Stimulated activated CD8-positive, alpha-beta memory T cell treated with anti-CD3 and anti-CD28 coated beads, Interleukin-2, amount 100 ng/mL, for 48 hours (primary cell): ENCODE results near the gene ZNRF3.
A peak's percentile ranks its signal among the peaks of the same experiment; 100 is the strongest.
"Not testable (repeated sequence)": the region's sequence is repeated elsewhere in the genome, so short reads cannot be mapped to it uniquely, and the experiment has no call there.

Experiments
- DNase-seq, 2 donors: peaks; one replicate each; pipeline ENCODE4 v3.0.0-alpha.2; 2020; ENCODE audit warnings: low read depth in 2 of 2

ZNRF3 gene

DNA sequence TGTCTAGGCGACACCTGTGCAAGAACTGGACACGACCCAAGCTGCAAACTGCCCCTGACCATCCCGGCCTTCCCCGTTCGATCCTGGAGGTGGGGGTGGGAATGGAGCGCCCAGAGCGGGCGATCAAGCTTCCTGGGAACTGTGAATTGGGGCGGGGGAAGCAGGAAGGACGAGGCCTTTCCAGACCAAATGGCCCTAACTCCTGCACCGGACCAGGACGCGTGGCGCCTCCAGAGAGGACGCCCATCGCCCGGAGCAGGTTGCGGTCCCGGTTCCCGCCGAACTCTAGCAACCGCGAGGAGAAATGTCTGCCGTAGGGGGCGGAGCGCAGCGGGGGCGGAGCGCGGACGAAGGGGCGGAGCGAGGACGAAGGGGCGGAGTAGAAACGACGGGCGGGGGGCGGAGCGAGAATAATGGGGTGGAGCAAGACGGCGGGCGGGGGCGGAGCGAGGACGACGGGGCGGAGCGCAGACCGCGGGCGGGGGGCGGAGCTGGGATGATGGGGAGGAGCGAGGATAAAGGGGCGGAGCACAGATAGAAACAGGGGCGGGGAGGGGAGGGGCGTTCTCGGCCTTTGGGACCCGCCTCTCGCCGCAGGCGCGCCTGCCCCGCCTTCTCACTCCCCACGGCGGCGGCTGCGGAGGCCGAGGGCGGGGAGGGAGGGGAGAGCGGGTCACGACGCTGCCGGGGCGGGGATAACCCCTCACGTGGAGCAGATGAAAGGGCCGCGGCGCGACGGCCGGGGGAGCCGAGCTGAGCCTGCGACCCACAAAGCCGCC, at the start of gene ZNRF3:
Gene ZNRF3 (plus strand): TSS at position 695 of the 779 bp plus-strand sequence. CDS start 195 bp downstream, outside the sequence.
- peak; percentile 77 to 79 for DNase-seq

DNA sequence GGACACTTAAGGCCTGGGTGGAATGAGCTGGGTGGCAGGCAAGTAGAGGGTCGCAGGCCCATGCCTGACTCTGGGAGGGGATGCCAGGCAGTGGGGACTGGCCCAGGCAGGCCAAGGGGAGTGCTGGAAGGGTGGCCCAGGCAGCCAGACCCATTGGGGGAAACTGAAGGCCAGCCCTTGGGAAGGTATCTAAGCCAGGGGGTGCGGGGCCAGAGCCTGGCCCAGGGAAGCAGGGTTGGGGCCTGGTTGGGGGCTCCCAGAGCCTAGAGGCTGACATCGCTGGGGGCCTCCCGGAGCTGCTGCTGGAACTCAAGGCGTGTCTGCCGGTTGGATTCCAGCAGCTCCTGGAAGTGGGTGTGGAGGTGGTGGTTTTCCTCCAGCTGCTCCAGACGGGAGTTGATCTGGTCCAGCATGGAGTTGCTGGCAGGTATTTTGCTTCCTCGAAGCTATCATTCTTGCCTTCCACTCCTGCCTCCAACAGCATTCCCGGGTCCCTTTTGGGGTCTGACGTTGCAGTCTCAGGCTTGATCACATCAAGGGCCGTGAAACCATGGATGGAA, 47.7 kb upstream of the ZNRF3 start:
- no peak for DNase-seq

DNA sequence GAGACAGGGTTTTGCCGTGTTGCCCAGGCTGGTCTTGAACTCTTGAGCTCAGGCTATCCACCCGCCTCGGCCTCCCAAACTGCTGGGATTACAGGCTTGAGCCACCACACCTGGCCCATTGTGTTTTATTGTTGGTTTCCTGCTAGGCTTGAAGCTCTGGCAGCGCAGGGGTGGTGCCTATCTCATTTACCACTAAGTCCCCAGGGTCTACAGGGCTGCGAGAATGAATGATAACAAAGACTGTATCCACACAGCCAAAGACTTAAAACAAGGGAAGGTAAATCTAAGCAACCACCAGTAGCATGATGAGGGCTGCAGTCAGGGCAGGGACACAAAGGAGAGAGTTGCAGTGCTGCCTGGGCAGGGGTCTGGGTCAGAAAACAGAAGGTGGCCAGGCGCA, 45.7 kb upstream of the ZNRF3 start:
- DNase-seq: no peak

DNA sequence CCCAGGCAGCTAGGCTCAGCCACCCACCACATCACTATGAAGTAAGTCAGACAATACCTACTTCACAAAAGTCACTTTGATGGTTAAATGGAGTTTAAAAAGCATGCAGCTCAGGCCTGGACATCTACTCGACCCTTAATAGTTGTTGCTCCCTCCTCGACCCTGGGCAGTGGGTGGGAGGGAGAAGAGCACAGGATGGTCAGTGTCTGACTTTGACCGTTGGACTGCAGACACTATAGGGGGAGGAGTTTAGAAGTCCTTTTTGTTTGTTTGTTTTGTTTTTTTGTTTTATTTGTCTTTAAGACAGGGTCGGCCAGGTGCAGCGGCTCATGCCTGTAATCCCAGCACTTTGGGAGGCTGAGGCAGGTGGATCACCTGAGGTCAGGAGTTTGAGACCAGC, 44.4 kb upstream of the ZNRF3 start:
- DNase-seq: no peak

DNA sequence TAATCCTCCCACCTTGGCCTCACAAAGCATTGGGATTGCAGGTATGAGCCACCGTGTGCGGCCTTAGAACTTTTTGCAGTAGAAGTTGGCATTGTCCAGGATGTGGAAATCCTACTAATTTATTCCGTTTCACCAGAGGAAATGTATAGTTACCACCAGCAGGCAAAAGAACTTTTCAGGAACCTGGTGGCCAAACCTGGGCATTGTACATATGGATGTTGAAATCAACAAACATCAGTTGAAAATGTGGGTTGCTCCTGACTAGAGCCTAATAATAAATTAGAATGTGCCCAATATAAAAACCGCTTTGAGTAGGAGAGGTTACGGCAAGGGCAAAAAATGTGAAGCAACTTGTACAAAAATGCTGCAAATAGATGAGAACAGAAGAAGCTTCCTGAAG, 42.3 kb upstream of the ZNRF3 start:
- no peak for DNase-seq

DNA sequence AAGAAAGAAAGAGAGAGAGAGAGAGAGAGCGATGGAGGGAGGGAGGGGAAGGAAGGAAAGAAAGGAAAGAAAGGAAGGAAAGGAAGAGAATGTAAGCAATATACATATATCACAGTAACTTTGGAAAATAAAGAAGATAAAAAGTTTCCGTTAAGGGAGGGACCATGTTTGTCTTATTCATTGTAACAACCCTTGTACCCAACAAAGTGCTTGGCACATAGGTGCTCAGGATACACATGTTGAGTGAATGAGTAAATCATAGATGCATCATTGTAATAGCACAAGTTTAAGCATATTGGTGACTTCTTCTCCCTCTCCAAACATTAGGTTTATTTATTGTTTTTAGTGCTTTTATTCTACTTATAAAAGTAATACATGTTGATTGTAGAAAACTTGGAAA, 39.7 kb upstream of the ZNRF3 start:
- no peak for DNase-seq

DNA sequence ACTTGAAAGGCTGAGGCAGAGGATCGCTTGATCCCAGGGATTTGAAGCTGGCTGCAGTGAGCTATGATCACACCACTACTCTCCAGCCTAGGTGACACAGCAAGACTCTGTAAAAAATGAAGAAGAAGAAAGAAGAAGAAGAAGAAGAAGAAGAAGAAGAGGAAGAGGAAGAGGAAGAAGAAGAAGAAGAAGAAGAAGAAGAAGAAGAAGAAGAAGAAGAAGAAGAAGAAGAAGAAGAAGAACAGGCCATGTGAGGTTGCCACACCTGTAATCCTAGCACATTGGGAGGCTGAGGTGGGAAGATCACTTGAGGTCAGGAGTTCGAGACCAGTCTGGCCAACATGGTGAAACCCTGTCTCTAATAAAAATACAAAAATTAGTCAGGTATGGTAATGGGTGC, 39.1 kb upstream of the ZNRF3 start:
- DNase-seq: not testable (repeated sequence)

DNA sequence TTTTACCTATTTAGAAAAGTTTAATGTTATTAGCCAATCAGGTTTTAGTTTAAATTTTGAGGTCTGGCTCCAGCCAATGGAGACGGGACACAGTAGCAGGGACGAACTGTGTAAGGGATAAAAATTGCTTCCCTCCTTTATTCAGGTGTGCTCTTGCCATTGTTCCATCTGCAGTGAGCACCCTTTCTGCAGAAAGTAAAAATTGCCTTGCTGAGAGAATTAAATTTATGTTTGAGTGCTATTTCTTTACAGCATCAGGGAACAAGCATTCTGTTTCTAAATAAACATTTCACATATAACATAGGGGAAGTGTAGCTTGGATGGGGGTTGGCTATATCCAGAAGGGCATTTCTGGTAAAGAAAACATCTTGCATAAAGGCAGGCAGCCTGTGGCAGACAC, 36.4 kb upstream of the ZNRF3 start:
- no peak for DNase-seq

DNA sequence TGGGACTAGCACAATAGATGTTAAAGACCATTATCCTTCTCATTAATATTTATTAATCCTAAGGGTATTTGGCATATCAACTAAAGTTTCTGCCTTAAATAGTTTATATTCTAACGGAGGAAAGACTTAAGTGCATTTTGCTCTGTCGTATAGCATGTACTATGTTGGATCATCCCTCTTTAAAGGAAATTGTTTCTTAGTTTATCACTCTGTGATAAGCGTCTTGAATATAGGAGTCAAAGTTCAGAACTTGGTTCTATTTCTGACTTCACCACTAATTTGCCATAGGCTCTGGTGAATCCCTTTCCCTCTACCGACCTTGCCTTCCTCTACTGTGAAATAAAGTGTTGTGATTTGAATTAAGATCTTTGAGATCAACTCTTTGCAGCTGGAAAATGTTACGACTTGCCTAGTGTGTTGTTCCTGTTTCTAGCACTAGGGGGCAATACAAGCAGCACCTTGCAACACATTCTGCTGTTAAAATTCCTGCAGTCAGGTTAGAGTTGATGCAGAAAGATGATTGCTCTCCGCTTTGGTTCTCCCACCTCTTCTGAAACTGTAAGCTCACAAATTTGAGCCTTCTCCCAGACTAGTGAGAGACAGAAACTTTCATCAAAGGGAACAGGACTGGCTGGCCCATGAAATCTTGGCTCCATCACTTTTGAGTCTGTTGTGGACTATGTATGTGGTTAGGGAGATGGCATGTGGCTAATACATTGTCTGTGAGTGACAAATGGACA, 27.8 kb upstream of the ZNRF3 start:
- DNase-seq: no peak

DNA sequence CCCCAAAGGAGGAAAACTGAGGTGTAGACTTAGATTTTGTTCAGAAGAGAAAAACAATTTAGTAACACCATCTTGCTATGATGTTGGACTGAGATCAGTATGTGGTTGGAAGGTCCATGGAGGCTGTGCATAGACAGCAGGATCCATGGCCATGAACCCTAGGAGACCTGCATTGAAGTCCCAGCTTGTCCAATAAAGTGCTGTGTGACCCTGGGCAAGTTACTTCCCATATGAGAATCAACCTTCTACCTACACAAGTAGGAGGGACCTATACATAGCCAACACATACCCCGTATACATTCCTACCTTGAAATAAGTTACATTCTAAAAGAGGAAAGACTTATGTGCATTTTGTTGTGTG, 27.3 kb upstream of the ZNRF3 start:
- no peak for DNase-seq

DNA sequence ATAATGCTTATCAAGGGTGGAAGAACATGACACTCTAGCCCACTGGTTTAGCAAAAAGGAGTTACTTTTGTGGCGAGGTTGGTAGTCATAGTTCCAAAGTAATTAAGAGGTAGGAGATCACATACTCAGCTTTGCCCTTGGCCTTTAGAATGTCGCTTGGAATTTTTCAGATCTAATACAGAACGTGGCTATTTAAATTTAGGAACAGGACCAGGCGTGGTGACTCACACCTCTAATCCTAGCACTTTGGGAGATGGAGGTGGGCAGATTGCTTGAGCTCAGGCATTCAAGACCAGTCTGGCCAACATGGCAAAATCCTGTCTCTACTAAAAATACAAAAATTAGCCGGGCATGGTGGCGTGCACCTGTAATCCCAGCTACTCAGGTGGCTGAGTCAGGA, 26.1 kb upstream of the ZNRF3 start:
- DNase-seq: no peak

DNA sequence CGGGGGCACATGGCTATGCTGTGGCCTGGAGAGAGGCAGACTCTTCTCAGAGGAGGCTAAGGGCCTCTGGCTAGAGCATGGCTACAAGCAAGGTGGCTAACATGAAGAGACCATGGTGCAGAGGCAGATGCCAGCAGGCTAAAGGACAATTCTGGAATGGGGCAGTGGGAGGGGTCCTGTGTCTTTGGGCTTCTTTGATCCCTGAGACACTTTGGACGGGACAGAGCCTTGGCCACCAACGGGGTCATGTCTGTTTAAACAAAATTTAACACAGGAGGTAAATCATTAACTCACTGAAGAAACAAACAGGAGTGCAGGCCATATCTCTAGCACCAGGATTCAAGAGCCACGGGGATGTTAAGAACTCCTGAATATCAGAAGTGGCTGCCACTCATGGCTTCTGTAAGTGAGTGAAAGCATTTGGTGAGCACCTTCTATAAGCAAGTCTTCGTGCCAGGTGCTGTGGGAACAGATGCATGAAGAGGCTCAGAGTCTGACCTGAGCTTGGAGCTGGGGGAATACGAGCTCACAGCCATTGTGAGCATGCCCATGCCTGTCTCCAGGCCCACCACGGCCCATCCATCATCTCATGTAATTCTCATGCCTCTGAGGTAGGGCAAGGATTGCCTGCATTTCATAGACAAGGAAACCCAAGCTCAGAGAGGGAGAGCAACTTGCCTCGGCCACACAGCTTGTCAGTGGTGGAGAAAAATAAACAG, 18.3 kb upstream of the ZNRF3 start:
- no peak for DNase-seq

DNA sequence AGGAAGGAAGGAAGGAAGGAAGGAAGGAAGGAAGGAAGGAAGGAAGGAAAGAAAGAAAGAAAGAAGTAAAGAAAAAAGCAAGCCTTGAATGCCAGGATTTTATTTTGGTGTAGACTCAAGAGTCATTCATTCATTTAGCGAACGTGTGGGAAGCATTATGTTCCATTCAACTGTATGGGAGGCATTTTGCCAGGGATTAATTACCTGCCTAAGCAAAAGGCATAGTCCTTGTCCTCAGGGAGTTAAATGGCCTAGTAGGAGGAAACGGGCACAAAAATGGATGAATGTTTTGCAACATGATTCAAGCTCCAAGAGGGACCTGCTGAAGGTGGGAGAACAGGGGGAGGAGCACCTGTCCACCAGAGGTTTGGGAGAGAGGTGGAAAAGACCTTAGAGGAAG, 16.2 kb upstream of the ZNRF3 start:
- no peak for DNase-seq

DNA sequence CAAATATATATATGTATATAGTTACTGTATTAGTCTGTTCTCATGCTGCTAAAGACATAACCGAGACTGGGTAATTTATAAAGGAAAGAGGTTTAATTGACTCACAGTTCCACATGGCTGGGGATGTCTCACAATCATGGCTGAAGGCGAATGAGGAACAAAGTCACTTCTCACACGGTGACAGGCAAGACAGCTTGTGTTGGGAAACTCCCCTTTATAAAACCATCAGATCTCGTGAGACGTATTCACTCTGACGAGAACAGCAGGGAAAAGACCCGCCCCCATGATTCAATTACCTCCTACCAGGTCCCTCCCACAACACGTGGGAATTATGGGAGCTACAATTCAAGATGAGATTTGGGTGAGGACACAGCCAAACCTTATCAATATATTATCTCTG, 15.0 kb upstream of the ZNRF3 start:
- DNase-seq: not testable (repeated sequence)

DNA sequence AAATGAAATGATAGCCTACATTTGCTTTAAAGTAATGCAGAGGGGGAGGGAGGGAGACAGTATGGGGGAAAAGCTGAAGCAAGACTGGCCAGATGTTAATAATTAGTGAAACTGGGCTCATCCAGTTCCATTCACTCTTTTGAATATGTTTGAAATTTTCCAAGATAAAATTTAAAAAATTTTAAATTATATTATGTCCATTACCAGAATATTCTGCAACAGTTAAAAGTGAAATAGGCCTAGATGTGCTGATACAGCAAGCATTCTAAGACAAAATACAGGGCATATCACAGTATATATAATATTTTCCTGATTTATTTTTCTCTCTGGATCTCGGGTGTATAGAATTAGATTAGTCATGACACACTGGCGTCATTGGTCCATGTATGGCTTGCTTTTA, 13.6 kb upstream of the ZNRF3 start:
- DNase-seq: no peak

DNA sequence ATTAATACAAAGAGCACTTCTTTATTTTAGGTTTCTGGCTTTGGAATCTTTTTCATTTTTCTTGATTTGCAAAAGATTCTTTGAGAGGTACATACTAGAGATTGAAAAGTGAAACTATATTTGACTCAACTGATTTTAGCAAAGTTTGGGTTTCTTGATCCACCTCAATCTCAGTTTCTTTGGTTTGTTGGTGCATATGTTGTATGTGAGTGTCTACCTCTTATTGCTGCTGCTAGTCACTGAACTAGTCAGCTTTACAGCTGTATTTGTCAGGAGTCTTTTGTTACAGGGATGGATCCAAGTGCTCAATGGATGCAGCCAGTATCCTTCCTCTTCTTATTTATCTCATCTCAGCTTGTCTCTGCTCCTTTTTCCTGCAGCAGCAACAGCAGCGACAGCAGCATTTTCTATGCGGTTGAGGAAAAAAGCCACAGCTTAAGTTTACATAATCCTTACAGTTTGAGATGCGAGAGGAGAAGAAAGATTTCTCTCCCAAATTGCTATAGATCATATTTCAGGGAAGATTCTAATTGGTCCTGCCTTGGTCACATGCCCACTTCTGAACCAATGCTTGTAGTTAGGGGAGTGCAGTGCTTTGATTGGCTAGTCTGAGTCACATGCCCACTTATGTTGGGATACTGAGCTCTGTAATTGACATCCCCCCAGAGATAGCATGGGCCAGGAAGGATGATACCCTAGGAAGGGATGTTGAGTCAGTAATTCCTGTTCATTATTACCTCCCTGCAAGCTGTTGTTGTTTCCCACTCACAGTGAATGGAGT, 10.0 kb upstream of the ZNRF3 start:
- no peak for DNase-seq

DNA sequence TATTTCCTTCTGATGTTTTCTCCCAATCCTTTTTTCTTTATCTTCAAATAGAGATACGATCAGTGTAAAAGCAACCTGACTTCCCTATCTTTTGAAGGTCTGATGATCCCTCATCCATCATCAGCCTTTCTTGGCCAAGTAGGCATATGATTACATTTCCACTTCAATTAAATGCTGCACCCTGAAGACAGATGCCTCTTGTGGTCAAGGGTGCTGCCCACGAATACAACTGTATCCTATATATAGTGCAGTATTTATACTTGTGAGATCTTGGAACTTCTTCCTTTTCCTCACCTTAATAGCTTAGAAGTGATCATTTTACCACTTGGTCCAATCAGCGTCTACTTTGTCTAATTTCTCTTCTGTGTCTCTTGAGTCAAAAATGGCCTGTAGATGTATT, 9.3 kb upstream of the ZNRF3 start:
- DNase-seq: no peak

DNA sequence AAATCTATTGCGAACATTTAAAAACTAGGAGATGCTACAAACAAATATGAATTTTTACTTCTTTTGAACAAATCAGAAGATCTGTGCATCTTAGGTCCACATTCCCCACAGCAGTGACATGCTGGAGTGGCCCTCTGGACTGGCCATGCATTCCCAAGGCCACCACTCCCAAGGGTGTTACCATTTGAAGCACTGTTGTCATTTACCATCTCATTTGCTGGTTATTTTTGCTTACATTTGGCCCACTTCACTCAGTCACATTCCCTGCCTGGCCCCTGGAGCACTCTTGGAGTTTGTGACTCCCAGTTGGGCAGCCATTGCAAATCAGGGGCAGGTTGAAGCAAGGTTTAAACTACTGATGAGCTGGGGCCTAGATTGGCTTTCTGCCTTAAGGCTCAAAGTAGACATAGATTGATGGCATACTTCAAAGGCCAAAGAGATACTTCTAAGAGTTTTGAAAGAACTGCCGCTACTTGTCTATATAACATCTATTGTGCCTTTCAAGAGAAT, 8.5 kb upstream of the ZNRF3 start:
- no peak for DNase-seq

DNA sequence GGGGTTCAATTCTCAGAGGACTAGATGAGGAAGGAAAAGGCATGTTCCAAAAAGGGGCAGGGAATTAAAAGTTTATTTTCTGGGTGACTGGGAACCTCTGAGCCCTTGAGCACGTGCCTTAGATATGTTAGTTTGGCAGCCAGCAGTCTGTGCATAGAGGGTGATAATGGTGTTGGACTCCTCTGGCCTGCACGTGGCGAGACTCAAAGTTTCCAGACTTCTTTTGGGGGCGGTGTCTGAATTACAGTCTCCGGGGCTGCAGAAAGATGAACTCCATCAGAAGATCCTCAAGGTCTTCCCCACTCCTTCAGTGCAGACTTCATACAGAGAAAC, 861 bp upstream of the ZNRF3 start:
- no peak for DNase-seq

DNA sequence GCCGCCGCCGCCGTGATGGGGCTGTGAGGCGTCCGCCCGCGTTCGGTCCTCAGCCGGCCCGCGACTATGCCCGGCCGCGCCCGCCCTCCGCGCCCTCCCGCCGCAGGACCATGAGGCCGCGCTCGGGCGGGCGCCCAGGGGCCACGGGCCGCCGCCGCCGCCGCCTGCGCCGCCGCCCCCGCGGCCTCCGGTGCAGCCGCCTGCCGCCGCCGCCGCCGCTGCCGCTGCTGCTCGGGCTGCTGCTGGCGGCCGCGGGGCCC, 215 bp downstream of the ZNRF3 start:
- no peak for DNase-seq

DNA sequence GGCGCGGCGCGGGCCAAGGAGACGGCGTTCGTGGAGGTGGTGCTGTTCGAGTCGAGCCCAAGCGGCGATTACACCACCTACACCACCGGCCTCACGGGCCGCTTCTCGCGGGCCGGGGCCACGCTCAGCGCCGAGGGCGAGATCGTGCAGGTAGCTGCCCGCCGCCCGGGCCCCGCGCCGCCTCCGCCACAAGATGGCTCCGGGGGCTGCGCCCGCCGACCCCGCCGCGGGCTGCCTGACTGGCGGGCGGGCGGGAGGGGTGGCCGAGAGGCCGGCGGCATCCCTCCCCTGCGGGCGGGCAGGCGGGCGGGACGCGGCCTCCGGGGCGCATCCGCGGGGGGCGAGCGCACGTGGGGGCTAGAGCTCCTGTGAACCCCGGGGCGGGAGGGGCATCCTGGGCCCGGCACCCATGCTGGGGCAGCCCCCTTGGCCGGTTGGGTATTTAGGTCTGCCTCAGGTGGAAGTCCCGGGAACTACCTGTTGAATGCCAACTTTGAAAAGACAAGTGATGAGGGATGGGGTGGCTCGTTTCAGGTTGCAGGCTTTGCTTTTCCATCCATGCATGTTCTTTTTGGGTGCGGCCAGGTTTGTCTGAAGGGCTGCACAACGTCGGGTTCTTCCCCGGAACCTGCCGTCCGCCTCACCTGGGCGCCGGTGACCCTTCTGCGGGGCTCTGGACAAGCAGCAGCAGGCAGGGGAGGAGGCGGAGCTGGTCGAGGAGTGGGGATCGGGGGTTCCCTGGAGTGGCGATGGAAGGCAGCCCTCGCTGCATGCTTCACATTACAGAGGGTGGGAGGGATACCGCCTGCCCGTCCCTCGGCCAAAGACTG, 760 bp downstream of the ZNRF3 start:
- no peak for DNase-seq
